Epithelial cell of esophagus (primary cell): ENCODE results near the gene RPS15.

Experiments used
- DNase-seq: peaks from one replicate; pipeline ENCODE4 v3.0.0; 2010; ENCODE audit warnings: low read depth
- H3K4me3 ChIP-seq: 2 replicates; pipeline ENCODE4 v1.5.1; 2011; ENCODE audit warnings: mild to moderate bottlenecking, low read length, control low read depth
- TF ChIP-seq, protein P1 (sequence below): IDR thresholded peaks from 2 replicates; pipeline ENCODE4 v1.5.1; 2011; ENCODE audit warnings: low read depth, mild to moderate bottlenecking, low read length, control low read depth, inconsistent platforms; ENCODE audit not compliant: insufficient read depth; ENCODE audit errors: missing control alignments

The RPS15 gene

DNA sequence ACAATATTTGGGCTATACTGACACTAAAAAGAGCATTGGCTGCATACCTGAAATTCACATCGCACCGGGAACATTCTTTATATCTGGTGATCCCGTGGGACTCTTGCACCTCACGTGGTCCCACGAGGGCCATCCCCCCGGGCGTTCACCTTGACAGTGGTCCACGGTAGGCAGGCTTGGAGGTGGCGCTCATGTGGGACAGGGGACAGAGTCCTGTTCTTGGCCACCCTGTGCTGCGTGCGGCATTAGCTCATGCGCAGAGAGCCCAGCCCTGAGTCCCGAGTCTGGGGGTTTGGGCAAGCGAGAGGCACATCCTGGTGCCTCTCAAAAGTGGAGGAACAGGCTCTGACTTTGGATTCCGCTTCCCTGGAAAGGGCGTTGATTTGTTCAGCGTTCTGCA is 44.4 kb upstream of the RPS15 start:
- no peak for DNase-seq
- TF ChIP-seq, protein P1, sequence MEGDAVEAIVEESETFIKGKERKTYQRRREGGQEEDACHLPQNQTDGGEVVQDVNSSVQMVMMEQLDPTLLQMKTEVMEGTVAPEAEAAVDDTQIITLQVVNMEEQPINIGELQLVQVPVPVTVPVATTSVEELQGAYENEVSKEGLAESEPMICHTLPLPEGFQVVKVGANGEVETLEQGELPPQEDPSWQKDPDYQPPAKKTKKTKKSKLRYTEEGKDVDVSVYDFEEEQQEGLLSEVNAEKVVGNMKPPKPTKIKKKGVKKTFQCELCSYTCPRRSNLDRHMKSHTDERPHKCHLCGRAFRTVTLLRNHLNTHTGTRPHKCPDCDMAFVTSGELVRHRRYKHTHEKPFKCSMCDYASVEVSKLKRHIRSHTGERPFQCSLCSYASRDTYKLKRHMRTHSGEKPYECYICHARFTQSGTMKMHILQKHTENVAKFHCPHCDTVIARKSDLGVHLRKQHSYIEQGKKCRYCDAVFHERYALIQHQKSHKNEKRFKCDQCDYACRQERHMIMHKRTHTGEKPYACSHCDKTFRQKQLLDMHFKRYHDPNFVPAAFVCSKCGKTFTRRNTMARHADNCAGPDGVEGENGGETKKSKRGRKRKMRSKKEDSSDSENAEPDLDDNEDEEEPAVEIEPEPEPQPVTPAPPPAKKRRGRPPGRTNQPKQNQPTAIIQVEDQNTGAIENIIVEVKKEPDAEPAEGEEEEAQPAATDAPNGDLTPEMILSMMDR, result no peak
- H3K4me3 ChIP-seq, result no peak overlapping the region

DNA sequence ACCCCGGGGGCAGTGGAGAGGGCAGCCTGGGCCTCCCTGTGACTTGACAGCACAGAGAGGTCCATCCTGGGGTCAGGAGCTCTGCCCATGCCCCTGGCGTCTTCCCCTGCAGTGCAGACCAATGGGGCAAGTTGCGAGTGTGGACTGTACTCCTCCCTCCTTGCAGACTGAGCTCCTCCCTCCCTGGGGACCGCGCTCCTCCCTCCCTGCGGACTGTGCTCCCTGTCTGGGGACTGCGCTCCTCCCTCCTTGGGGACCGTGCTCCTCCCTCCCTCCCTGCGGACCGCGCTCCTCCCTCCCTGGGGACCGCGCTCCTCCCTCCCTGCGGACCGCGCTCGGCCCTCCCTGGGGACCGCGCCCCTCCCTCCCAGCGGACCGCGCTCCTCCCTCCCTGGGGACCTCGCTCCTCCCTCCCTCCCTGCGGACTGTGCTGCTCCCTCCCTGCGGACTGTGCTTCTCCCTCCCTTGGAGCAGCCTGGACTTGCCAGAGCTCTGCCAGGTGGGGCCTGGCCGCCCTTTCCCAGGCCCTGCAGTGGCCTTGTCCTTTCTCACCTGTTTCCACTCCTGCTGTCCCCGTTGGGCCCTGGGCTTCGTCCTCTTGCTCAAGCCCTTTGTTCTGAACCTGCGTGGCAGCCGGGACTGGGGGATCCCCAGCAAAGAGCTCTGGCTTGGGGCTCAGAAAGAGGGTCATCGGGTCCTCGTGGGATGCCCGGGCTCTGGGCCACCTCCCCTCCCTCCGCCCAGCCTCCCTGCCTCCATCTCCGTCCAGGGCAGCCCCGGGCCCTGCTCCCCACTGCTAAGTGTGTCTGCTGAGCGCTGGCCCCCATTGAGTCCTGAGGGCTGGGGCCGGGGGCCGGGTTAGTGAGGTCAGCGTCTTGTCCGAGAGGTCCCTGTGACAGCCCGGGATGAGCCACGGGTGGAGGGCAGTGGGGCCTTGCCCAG is 43.7 kb upstream of the RPS15 start:
- peak; percentile 46 for DNase-seq
- H3K4me3 ChIP-seq, result no peak overlapping the region
- TF ChIP-seq, protein P1, result no peak

DNA sequence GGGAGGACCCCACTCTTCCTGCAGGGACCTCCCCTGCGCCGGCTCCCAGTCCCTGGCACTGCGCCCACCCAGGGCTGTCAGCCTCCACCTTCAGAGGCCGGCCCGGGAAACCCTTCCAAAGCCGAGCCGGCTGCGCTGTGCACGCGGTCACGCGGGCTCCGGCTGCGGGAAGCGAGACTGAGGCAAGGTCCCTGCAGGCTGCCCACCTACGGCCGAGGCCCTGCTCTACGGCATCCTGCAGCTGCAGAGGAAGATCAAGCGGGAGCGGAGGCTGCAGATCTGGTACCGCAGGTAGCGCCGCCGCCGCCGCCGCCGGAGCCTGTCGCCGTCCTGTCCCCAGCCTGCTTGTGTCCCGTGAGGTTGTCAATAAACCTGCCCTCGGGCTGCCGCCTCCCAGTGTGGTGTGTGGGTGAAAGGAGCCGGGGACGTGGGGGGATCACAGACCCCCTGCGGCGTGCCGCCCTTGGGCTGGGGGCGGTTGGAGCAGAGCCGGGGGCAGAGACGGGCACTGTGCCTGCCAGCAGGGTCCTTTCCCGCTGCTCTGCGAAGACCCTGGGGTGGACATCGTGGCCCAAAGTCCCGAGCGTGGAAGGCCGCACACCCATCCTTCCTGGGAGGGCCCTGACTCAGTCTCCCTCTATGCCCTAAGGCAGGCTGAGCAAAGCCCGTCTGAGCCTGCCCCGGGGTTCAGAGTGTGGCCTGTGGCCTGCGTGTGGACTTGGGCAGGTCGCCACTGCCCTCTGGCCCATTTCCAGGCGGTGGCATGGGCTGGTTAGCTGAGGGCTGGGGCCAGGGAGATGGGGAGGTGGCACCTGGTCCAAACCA is 42.8 kb upstream of the RPS15 start:
- no peak for DNase-seq
- TF ChIP-seq, protein P1, result no peak
- H3K4me3 ChIP-seq, result no peak overlapping the region

DNA sequence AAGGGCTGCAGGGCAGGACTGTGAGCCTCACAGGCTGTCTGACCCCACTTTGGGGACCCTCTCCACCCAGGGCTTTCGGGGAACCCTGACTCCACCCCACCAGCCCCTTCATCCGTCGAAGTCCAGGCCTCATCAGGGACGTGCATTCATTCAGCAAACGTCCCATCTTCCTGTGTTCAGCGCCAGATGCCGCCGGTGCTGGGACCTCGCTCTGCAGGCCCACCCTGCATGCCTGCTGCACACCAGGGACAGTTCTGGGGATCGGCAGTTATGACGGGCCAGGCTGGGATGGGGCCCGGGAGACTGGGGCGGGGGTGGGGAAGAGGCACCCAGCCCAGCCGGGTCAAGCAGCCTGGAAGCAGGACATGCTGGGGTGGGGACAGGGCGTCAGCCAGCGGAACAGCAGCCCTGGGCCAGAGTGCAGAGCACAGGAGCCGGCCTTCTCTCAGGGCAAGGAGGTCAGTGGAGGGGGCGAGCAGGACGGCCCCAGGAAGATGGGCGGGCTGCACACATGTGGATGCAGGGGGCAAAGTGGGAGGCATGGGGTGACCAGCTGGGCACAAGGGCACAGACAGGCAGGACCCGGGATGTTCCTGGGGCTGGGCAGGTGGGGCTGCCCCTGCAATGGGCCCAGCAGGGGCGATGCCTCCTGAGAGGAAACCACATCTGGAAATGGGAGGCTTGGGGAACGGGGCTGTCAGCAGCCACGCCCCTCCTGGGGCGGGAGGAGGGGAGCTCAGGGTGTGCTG is 42.0 kb upstream of the RPS15 start:
- no peak overlapping the region for H3K4me3 ChIP-seq
- no peak for DNase-seq
- TF ChIP-seq, protein P1, result no peak

DNA sequence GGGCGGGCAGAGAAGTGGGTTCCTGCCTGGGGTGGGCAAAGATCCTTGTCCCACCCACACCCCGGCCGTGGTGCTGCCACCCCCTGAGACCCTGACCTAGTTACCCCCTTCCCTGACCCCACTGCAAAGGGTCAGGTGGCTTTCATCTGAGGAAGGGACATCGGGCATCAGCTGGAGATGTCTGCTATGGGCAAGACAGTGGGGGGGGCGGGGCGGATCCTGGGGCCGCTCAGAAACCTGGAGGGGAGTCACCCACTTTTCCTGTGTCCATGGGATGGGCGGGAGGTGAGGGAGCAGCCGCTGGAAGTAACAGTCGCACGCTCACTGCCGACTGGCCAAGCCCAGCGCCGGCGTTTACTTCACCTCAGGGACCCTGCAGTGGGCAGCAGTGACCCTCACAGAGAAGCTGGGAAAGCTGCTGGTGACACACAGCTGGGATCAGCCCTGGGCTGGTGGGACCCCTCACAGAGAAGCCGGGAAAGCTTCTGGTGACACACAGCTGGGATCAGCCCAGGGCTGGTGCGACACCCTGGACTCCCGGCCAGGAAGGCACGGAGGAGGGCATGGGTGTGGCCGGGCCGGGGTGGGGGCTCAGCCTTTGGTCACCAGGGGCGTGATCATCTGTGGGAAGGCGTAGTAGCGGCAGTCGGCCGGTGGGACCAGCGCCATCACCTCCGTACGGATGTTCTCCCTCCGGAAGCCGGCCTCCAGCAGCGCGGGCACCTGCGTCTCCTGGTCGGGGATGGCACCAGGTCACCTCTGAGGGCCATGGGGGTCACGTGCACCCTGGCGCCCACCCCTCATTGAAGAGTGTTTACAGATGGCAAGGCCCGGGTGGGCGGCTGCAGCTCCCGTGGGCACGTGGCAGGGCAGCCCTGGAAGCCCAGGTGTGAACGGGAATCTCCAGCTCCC is 41.2 kb upstream of the RPS15 start:
- no peak overlapping the region for H3K4me3 ChIP-seq
- TF ChIP-seq, protein P1, result no peak
- no peak for DNase-seq

DNA sequence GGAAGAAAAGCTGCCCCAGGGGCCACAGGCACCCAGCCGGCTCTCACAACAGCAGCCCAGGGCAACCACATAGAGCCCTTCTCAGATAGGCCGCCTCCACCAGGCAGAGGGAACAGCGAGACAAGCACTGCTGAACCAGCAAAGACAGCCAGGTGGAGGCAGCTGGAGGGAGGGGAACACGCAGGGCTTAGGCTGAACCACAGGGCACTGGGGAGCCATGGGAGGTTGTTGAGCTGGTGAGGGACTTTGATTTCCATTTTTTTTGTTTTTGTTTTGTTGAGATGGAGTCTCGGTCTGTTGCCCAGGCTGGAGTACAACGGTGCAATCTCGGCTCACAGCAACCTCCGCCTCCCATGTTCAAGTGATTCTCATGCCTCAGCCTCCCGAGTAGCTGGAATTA is 40.4 kb upstream of the RPS15 start:
- H3K4me3 ChIP-seq, result no peak overlapping the region
- TF ChIP-seq, protein P1, result no peak
- no peak for DNase-seq
